Ovary (tissue), 9 donors: Measurements from ENCODE around the gene CACNA1C. TPM values are rescaled to one million over a fixed set of nuclear protein-coding genes. Genes with fewer than 3 reads are reported as not detected.

Experiments used
- DNase-seq, 5 donors: peaks; one replicate each; pipeline ENCODE4 v3.0.0-alpha.2; 2019 to 2020
- H3K27ac ChIP-seq, 2 donors: fragments of 200-600 bp; one replicate each; pipeline versions ENCODE4 v1.5.1 to v1.8.0; 2019 to 2022
- H3K27me3 ChIP-seq: fragments of 200-600 bp; one replicate; pipeline ENCODE4 v1.8.0; 2022
- H3K36me3 ChIP-seq: fragments of 200-600 bp; sonication (generic); one replicate; pipeline ENCODE4 v1.5.1; 2019
- H3K4me1 ChIP-seq: one replicate; pipeline ENCODE4 v1.8.1; 2013; ENCODE audit warnings: mild to moderate bottlenecking, moderate library complexity; ENCODE audit not compliant: insufficient read depth
- H3K4me3 ChIP-seq: fragments of 200-600 bp; sonication (generic); one replicate; pipeline ENCODE4 v1.5.1; 2017
- H3K9me3 ChIP-seq, 2 donors: fragments of 200-600 bp in 1 of 2; sonication (generic) in 1 of 2; one replicate each; pipeline versions ENCODE4 v1.5.1 to v1.8.1; 2013 to 2019; ENCODE audit warnings: mild to moderate bottlenecking in 1 of 2, moderate library complexity in 1 of 2
- CTCF ChIP-seq, 3 donors: fragments of 450-650 bp in 2 of 3; fragments of 200-600 bp in 1 of 3; IDR thresholded peaks; one replicate each; pipeline versions ENCODE4 v1.5.1 to v1.8.0; 2016 to 2022; ENCODE audit warnings: antibody characterized with exemption in 3 of 3, mild to moderate bottlenecking in 1 of 3
- EP300 ChIP-seq: sonication (generic); formaldehyde crosslinking; IDR thresholded peaks from one replicate; pipeline ENCODE4 v1.6.1; 2017; ENCODE audit warnings: antibody characterized with exemption
- POLR2A ChIP-seq: fragments of 450-650 bp; IDR thresholded peaks from one replicate; pipeline ENCODE4 v1.6.1; 2017; ENCODE audit warnings: antibody characterized with exemption, mild to moderate bottlenecking, moderate library complexity
- WGBS, 3 donors: extraction: QIAGEN DNeasy Blood & Tissue Kit in 1 of 3; methylation state at CpG; one replicate each; pipeline versions ENCODE4 v1.1.5 to v1.1.7; 2013 to 2017; 5-methylcytosine and 5-hydroxymethylcytosine counted together
- intact Hi-C, 4 donors: fragments of 100-400 bp; cut with DNase I; formaldehyde crosslinking; loops; one replicate each; pipeline versions ENCODE4 v1.11.0 to v1.15.1; 2022 to 2023
- polyA plus RNA-seq, 2 donors: library from polyadenylated mRNA; stranded (reverse); fragments of 200-250 nt in 1 of 2; fragments of 350-450 nt in 1 of 2; fragmentation: Illumina TruSeq in 1 of 2; extraction: RNeasy Lipid Tissue Mini Kit (QIAGEN cat#74804) in 1 of 2; gene quantifications; one replicate each; pipeline ENCODE4 v1.2.3, GENCODE V29; 2013 to 2014
- total RNA-seq, 7 donors: library from RNA; depleted of rRNA in 2 of 7; stranded (reverse); fragments of >200 nt in 2 of 7; fragmentation: NEBNext Ultra II Directional in 3 of 7; extraction: Animal tissue kit (Norgen Biotek cat#: 25700) in 3 of 7; gene quantifications; one replicate each; pipeline versions ENCODE4 v1.1.0 to v1.2.4, GENCODE V29; 2016 to 2023
- donor health status: DM: no; HTN: no; CAD: no; lungs with moderate emphysema.
- donor health status: DM: no; HTN: no; CAD: no.
- donor health status: Bipolar disorder and iron deficiency.
- donor health status: DM: yes; HTN: yes; CAD: no.
- donor health status: DM: no; HTN: no; CAD: no.
- donor health status: DM: yes; HTN: yes; CAD: no.

Gene CACNA1C
- total and polyA plus RNA-seq, 9 donors: 2.2 to 8.3 (median 3.7) TPM

GRCh38 chr12:2271961-2272360, 219.2 kb downstream of the CACNA1C start:
- TF ChIP-seq EP300 (no peak), POLR2A (no peak), CTCF (IDR thresholded peaks at IDR 0.05) (no peak)
- DNase-seq: no peak
- Histone ChIP-seq H3K36me3 (no peaks in the 10 kb centered on the region), H3K4me1 (peaks cover 1% of the 10 kb centered on the region), H3K27me3 (no peaks in the 10 kb centered on the region), H3K27ac (no peak overlapping the region), H3K4me3 (no peak overlapping the region), H3K9me3 (no peaks in the 10 kb centered on the region)
- intact Hi-C loops: loop anchor here in 1 of 4 donors (10.0 kb wide), 1 partner anchor 477 kb away; no protein-coding TSS in a partner anchor
- WGBS, 3 donors: 85 to 88% (median 85%) methylated on average over 4 of the region's 4 CpGs

GRCh38 chr12:2273288-2273687, 220.5 kb downstream of the CACNA1C start:
- H3K9me3 ChIP-seq: no peaks in the 10 kb centered on the region
- 42 to 54% (median 46%) methylated on average over 4 of the region's 4 CpGs for WGBS, 3 donors
- no peak for TF ChIP-seq POLR2A
- TF ChIP-seq EP300: no peak
- no peak for TF ChIP-seq CTCF (IDR thresholded peaks at IDR 0.05)
- no peaks in the 10 kb centered on the region for H3K36me3 ChIP-seq
- no peak overlapping the region for H3K4me3 ChIP-seq
- H3K27me3 ChIP-seq: no peaks in the 10 kb centered on the region
- no peak for DNase-seq
- peaks cover 1% of the 10 kb centered on the region for H3K4me1 ChIP-seq
- intact Hi-C loops: loop anchor here in 1 of 4 donors (10.0 kb wide), 1 partner anchor 478 kb away; no protein-coding TSS in a partner anchor
- H3K27ac ChIP-seq: no peak overlapping the region

GRCh38 chr12:2273751-2274150, 221.0 kb downstream of the CACNA1C start:
- intact Hi-C loops: loop anchor here in 1 of 4 donors (10.0 kb wide), 1 partner anchor 479 kb away; no protein-coding TSS in a partner anchor
- no peak overlapping the region for H3K27ac ChIP-seq

GRCh38 chr12:2274733-2275132, 221.9 kb downstream of the CACNA1C start:
- Histone ChIP-seq H3K36me3 (no peaks in the 10 kb centered on the region), H3K9me3 (no peaks in the 10 kb centered on the region), H3K4me3 (no peak overlapping the region), H3K27me3 (no peaks in the 10 kb centered on the region), H3K27ac (no peak overlapping the region), H3K4me1 (peaks cover 1% of the 10 kb centered on the region)
- WGBS, 3 donors: 92 to 96% (median 92%) methylated on average over 7 of the region's 7 CpGs
- TF ChIP-seq EP300 (no peak), POLR2A (no peak), CTCF (IDR thresholded peaks at IDR 0.05) (no peak)
- no peak for DNase-seq
- intact Hi-C loops: loop anchor here in 1 of 4 donors (10.0 kb wide), 1 partner anchor 480 kb away; no protein-coding TSS in a partner anchor

More at GRCh38 chr12:2273751-2274150, 221.0 kb downstream of the CACNA1C start:
- peaks cover 1% of the 10 kb centered on the region for H3K4me1 ChIP-seq
- DNase-seq: no peak
- WGBS, 3 donors: 75 to 84% (median 82%) methylated on average over 12 of the region's 12 CpGs
- no peaks in the 10 kb centered on the region for H3K36me3 ChIP-seq
- H3K27me3 ChIP-seq: no peaks in the 10 kb centered on the region
- no peaks in the 10 kb centered on the region for H3K9me3 ChIP-seq
- no peak for TF ChIP-seq CTCF (IDR thresholded peaks at IDR 0.05)
- TF ChIP-seq EP300: no peak
- TF ChIP-seq POLR2A: no peak
- H3K4me3 ChIP-seq: no peak overlapping the region
